NCI-H2171 treated with DMSO at 0.1 percent for 48 hours (cell line): ENCODE data around the gene MBNL1.

Source experiments
- DNase-seq: peaks from one replicate; lab custom pipeline; 2025; lab: John Stamatoyannopoulos, UW

Gene MBNL1

GRCh38 chr3:152276681-152277080, 8.0 kb downstream of the MBNL1 start:
- DNase-seq = no peak

- DNase-seq = peak; percentile 12
Observed at GRCh38 chr3:152277198-152277597, 8.5 kb downstream of the MBNL1 start.

DNA sequence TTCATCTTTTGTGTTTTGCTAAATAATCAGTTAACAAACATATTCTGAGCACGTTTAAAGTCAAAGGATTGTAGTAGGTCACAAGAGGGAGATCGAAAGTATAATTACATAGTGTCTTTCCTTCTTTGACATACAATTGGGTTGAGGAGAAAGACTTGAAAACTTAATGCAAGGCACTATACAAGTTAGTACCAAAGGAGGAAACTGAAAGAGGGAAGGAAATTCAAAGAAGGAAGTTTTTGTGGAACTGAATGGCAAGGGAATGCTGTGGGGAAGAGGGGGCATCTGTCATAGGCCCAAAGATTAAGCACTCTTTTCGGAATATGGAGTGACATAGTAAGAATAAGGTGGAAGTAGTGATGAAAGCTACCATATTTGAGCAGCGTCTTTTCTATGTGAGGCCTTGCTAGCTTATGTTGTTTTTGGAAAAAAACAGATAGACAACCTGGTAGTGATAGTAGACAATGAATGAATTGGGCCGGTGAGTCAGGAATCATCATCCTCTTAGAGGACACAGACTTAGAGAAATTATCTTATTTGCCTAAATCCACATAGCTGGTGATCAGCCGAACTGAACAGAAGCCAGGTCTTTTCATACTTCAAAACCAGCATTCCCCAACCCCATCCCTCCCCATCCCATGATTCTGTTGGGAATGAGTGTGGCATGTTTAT, 10.2 kb downstream of the MBNL1 start:
- no peak for DNase-seq

DNA sequence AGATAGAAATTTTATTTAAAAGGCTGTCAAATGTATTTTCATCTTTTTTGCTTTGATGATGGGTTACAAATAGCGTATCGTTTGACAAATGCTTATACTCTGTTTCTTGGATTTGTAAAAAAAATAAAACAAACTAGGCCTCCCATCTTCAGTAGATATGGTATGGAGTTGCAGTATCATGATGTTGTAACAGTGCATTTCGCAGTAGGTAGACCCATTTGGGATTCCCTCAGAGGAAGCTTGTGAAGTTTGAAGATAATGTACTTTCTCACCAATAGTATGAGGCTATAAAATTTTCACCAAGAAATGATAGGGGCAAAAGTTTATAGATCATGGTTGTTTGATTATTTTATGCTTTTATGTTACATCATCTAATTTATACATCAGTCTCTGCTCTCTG, 10.8 kb downstream of the MBNL1 start:
- DNase-seq = no peak

- no peak for DNase-seq
Observed at GRCh38 chr3:152280539-152280938, 11.8 kb downstream of the MBNL1 start.

DNA sequence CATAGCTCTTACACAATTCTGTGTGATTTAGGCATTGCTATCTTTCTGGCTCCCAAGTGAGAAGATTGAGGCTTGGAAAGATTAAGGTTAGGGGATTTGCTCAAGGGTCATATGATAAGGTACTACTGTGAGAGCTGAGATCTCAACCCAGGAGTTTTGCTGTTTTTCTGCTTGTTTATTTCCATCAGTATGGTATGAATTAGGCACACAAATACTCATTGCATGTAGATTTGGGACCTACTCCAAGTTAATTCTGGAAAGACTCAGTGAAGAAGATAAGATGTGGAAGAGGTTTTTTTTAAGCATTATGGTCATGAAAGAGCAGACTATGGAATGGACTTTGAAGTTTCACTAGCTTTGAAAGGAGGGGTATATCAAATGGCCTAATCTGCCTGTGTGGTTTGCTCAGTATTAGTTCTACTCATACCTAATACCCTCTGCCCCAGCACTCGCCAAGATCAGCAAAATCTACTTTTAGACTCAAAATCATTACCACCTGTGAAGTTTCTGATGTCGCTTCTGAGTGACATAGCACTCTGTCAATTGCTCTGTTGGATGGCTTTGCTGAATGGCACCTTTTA, 12.5 kb downstream of the MBNL1 start:
- DNase-seq = no peak

DNA sequence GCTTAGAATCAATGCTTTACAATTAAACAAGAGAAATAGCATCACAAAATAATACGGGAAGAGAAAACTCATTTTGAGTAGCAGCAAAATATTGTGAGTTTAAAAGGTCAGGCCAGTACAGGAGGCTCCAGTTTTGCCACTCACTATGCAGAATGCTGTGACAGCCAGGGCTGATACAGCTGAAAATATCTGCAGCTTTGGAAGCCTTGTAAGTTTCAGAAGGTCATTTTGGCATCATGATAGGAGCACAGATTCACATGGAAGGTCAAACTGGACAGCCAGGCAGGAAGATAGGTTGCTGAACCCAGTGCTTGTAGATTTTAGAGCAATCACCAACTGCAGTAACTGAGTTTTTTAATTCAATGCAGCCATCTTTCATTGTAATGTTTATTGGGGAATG, 14.1 kb downstream of the MBNL1 start:
- DNase-seq = no peak

DNA sequence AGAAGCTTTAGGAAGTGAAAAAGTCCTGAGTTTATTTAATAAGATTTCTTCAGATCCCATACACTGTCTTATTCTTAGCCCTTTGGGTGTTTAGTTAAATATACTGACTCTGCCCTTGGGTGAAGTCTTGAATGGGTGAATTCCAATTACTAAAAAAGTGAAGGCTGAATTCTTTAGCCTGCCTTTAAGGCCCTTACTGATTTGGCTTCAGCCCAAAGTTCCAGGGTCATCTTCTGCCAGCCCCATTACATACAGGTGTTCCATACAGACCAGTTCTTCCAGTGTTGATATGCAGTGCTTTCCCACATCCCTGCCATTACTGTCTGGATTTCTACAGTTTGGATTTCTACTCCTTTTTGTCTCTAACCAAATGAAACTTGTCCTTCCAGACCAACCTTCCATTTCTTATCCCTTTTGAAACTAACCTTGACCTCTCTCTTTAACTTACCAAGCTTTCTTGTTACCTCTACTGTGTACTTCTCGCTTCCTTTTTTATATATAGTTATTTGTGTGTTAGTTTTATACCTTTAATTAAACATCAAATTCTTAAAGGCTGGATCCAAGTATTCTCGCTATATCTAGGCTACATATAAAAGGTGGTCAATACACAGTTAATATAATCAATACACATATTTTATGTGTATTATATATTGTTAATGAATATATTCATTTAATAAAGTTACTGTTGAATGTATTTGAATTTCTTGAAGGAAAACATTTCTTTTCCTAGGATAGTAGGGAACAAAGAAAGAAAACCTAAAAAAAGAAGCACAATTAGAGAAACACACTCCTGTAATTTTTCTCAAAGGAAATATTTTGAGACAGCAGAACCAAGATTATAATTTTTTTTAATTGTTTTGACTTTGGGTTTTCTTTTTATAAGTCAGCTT, 15.0 kb downstream of the MBNL1 start:
- no peak for DNase-seq

DNA sequence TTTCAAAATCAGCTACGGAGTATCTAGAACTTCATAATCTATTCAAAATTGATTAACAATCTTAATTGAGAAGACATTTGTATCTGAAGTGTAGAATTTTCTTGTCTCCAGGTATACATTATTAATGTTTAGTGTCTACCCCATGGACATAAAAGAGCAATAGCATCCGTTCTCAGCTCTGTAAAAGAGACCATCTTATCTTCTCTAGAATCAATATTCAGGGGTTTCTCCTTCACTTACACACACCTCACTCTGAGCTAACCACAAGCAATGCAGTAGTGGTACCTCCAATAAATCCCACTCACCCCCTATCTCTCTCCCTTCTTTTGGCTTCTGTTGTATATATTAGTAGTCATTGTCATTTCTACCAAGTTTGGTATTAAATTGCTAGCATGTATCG, 16.2 kb downstream of the MBNL1 start:
- no peak for DNase-seq

DNA sequence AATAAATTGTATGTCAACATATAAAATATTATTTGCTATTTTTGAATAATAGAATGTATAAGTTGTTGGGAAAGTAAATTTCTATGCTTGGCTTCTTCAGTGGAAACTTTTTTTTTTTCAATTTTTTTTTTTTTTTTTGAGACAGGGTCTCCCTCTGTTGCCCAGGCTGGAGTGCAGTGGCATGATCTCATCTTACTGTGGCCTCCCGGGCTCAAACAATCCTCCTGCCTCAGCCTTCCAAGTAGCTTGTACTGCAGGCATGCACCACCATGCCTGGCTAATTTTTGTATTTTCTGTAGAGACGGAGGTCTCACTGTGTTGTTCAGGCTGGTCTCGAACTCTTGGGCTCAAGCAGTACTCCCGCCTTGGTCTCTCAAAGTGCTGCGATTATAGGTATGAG, 16.8 kb downstream of the MBNL1 start:
- DNase-seq = no peak

GRCh38 chr3:152287898-152288576, 19.3 kb downstream of the MBNL1 start:
- no peak for DNase-seq

DNA sequence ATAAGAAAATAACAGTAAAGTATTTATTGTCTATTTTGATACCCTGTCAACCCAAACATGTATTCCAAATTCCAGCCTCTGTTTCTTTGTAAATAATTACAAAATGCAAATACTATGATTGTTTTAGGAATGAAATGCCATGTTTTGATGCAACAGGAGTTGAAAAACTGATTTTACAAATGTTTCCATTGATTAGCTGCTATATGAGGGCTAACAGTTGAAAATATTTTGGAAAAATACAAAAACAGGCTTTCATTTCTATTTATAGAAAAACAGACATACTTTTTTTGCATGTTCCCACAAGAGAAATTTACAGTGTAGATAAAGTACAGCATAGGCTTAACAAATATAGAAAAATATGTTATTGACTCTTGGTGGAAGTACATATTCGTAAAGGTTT, 20.0 kb downstream of the MBNL1 start:
- no peak for DNase-seq

DNA sequence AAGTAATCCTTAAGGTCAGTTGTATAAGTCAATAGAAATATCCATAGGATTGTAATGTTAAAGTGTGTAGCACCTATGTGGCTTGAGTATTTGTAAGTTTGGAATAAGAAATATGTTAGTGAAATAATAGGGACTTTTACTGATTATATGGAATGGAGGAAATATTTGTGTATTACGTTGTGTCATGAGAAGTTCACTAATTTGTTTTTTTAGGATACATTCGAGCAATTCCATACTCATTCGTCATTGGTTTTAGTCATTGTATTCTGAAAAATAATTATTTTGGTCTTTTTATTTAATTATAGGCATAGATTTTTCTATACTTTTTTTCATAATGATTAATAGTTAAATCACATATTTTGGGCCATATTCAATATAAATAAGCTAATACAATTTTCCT, 21.0 kb downstream of the MBNL1 start:
- no peak for DNase-seq

GRCh38 chr3:152290374-152290773, 21.6 kb downstream of the MBNL1 start:
- no peak for DNase-seq

DNA sequence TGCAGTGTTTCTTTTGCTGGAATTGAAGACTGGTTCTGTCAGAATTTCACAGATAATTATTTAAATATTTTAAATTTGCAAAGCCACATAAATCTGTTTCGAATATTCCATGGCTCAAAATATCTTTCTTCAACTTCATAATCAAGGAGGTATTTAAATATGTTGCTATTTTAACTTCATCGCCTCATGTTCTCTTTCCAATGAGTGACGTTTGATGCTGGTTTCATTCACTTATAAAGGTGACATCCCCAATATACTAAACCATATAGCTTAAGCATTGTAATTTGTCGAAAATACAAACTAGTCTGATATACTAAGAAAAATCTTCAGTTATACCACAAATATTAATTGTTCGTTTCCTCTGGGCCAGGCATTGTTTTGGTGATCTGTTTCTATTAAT, 22.5 kb downstream of the MBNL1 start:
- DNase-seq = no peak

DNA sequence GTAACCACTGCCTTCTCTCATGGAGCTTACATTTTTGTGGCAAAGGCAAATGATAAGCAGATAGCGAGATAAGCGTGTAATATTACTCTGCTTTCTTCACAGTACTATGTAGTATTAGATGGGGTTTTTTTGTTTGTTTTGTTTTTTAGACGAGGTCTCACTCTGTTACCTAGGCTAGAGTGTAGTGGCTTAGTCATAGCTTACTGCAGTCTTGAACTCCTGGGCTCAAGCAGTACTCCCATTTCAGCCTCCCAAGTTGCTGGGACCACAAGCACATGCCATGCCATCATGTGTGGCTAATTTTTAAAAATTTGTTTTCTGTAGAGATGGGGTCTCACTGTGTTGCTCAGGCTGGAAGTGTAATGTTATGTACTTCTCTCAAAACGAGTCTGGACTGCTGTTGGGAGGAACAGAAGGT, 22.9 kb downstream of the MBNL1 start:
- no peak for DNase-seq

GRCh38 chr3:152292366-152292765, 23.6 kb downstream of the MBNL1 start:
- DNase-seq = no peak

GRCh38 chr3:152293347-152294006, 24.7 kb downstream of the MBNL1 start:
- DNase-seq = no peak

DNA sequence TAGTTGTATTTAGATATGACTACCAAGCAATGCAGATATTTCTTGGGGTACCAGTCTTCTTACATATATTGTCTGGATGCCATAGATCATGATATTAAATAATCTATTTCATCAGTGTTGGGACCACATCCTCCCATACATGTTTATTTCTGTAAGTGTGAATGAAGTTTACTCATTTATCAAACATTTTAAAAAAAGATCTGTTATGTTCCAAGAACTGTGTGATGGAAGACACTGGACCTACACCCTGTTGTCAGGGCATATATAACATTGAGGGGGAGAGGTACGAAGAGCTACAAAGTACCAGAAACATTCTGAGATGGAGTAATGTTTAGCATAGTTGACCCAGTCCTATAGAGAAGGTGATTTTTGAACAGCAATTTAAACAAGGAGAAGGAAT, 26.6 kb downstream of the MBNL1 start:
- DNase-seq = no peak

DNA sequence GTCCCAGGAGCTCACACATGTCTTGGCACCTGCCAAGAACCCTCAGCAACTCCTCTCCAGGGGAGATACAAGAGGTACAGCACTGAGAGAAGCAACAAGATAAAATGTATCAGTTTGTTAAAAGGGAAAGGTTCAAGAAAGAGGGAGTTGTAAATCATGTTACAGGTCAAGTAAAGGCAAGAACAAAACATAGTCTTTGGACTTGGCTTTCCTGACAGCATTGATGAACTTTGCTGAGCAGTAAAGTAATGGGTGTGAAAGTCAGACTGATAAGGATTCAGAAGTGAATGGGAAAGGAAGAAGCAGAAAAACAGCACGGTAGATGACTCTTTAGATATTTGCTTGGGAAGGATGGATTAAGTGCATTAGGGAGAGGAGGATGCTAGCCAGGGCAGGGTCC, 27.1 kb downstream of the MBNL1 start:
- DNase-seq = no peak

GRCh38 chr3:152296382-152296781, 27.7 kb downstream of the MBNL1 start:
- DNase-seq = no peak

DNA sequence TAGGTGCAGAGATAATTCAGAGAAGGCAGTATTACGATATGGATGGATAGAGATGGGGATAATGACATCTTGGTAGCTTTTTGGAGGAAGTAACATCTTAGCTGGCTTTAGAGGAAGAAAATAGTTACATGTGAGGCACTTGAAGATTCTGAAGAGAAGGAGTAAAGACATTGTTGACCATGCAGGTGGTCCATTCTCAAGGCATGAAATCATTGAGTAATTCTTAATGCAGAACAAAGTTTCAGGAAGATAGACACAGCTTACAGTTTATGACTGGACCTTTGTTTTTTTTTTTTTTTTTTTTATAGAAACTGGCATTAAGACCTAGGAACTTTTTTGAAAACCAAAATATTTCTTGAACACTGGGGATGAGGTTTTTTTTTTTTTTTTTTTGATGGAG, 28.2 kb downstream of the MBNL1 start:
- DNase-seq = no peak
